WERI-Rb-1 (cell line): Measurements from ENCODE around the gene KMT5B.

Experiments
- DNase-seq: peaks from one replicate; pipeline ENCODE4 v3.0.0-alpha.2; 2020
- H3K27ac ChIP-seq: fragments of 250-450 bp; sonication (Bioruptor Pico); 2 replicates; pipeline ENCODE4 v1.5.1; 2020; ENCODE audit warnings: mild to moderate bottlenecking, moderate library complexity
- H3K27me3 ChIP-seq: fragments of 250-450 bp; sonication (Bioruptor Pico); 2 replicates; pipeline ENCODE4 v1.5.1; 2021; ENCODE audit warnings: mild to moderate bottlenecking, low read depth, moderate library complexity; ENCODE audit not compliant: insufficient read depth, severe bottlenecking
- H3K36me3 ChIP-seq: fragments of 250-450 bp; sonication (Bioruptor Pico); 2 replicates; pipeline ENCODE4 v1.5.1; 2020; ENCODE audit warnings: mild to moderate bottlenecking, moderate library complexity
- H3K4me3 ChIP-seq: 2 replicates; pipeline ENCODE4 v1.5.1; 2011; ENCODE audit warnings: low read depth, mild to moderate bottlenecking, control low read depth, low read length
- H3K9me3 ChIP-seq: fragments of 250-450 bp; sonication (Bioruptor Pico); 2 replicates; pipeline ENCODE4 v1.5.1; 2021; ENCODE audit warnings: mild to moderate bottlenecking, moderate library complexity; ENCODE audit not compliant: severe bottlenecking
- CTCF ChIP-seq: IDR thresholded peaks from 2 replicates; pipeline ENCODE4 v1.5.1; 2011; ENCODE audit warnings: low read depth, mild to moderate bottlenecking, control low read depth, inconsistent platforms, low read length

Gene KMT5B

GRCh38 chr11:68215087-68215445 is 2.0 kb upstream of the KMT5B start:
- no peak for TF ChIP-seq CTCF
- Histone ChIP-seq H3K4me3 (no peak overlapping the region), H3K9me3 (no peaks in the 10 kb centered on the region), H3K36me3 (no peaks in the 10 kb centered on the region), H3K27me3 (no peaks in the 10 kb centered on the region), H3K27ac (no peak overlapping the region)
- DNase-seq, result no peak

- DNase-seq, result peak; percentile 21
- Histone ChIP-seq H3K4me3 (peak overlapping the region; percentile 95), H3K27ac (peak overlapping the region; percentile 87), H3K36me3 (no peaks in the 10 kb centered on the region), H3K27me3 (no peaks in the 10 kb centered on the region), H3K9me3 (no peaks in the 10 kb centered on the region)
- TF ChIP-seq CTCF, result no peak
These were observed 1.3 kb upstream of the KMT5B start for GRCh38 chr11:68214173-68215086.

GRCh38 chr11:68213555-68214172 is 568 bp upstream of the KMT5B start:
- Histone ChIP-seq H3K27me3 (no peaks in the 10 kb centered on the region), H3K4me3 (peak overlapping the region; percentile 95), H3K36me3 (no peaks in the 10 kb centered on the region), H3K27ac (peak overlapping the region; percentile 87), H3K9me3 (no peaks in the 10 kb centered on the region)
- peak; percentile 91 for DNase-seq
- no peak for TF ChIP-seq CTCF

GRCh38 chr11:68212421-68213134 is 518 bp downstream of the KMT5B start:
- Histone ChIP-seq H3K4me3 (peak overlapping the region; percentile 75), H3K27me3 (no peaks in the 10 kb centered on the region), H3K36me3 (no peaks in the 10 kb centered on the region), H3K27ac (peak overlapping the region; percentile 87), H3K9me3 (no peaks in the 10 kb centered on the region)
- TF ChIP-seq CTCF, result peak; percentile 35
- DNase-seq, result peak; percentile 55

DNA sequence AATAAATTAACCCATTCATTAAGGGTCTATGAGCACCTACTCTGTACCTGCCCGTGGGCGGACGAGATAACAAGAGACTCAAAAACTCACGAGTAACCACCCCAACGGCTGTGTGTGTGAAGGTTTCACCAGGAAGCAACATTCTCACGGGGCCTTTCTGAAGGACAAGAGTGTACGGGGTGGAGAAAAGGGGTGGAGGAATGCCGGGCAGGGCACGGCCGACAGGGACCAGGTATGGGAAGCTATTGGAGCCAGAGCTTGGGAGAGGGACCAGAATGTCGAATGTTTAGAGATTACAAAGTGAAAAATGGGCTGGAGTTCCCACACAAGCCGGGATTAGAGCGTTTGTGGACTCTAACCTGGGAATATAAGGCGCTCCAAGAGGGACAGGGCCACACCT is 1.6 kb downstream of the KMT5B start:
- H3K27me3 ChIP-seq, result no peaks in the 10 kb centered on the region
- H3K36me3 ChIP-seq, result no peaks in the 10 kb centered on the region
- H3K27ac ChIP-seq, result no peak overlapping the region
- no peak for TF ChIP-seq CTCF
- peak overlapping the region; percentile 75 for H3K4me3 ChIP-seq
- DNase-seq, result no peak
- H3K9me3 ChIP-seq, result no peaks in the 10 kb centered on the region
